Activated naive CD4-positive, alpha-beta T cell treated with anti-CD3 and anti-CD28 coated beads for 36 hours (primary cell): ENCODE measurements around the gene KERA. TPM values are rescaled to one million over a fixed set of nuclear protein-coding genes. Genes with fewer than 3 reads are reported as not detected.

Experiments used
- CTCF ChIA-PET: fragments of 350-600 bp; sonication (Branson Sonifier 250); formaldehyde crosslinking; loops from one replicate; lab custom pipeline; 2021; ENCODE audit warnings: antibody characterized with exemption; lab: Charles Lee
- DNase-seq: peaks from one replicate; pipeline ENCODE4 v3.0.0-alpha.2; 2020
- H3K27ac Mint-ChIP-seq: one replicate; pipeline ENCODE4 v1.8.0; 2021; ENCODE audit warnings: mild to moderate bottlenecking, mixed read lengths
- H3K27me3 Mint-ChIP-seq: one replicate; pipeline ENCODE4 v1.8.0; 2021; ENCODE audit warnings: low read depth, mixed read lengths
- H3K36me3 Mint-ChIP-seq: one replicate; pipeline ENCODE4 v1.8.0; 2021; ENCODE audit warnings: low read depth, mixed read lengths
- H3K4me1 Mint-ChIP-seq: one replicate; pipeline ENCODE4 v1.8.0; 2021; ENCODE audit warnings: low read depth, mixed read lengths
- H3K4me3 Mint-ChIP-seq: one replicate; pipeline ENCODE4 v1.8.0; 2021; ENCODE audit warnings: mild to moderate bottlenecking, moderate library complexity, mixed read lengths
- H3K9me3 Mint-ChIP-seq: one replicate; pipeline ENCODE4 v1.8.0; 2021; ENCODE audit warnings: mixed read lengths
- intact Hi-C: fragments of 100-400 bp; cut with micrococcal nuclease; formaldehyde crosslinking; loops from one replicate; pipeline ENCODE4 v1.15.1; 2023
- total RNA-seq, 2 experiments: library from RNA; stranded (reverse); gene quantifications; one replicate each; pipeline ENCODE4 v1.2.3, GENCODE V29; 2021

KERA gene
- total RNA-seq, 2 experiments from 2014 or later, result not detected

GRCh38 chr12:91033251-91033650, 24.6 kb downstream of the KERA start:
- no peak overlapping the region for H3K4me3 Mint-ChIP-seq
- H3K36me3 Mint-ChIP-seq, result no peaks in the 10 kb centered on the region
- H3K27me3 Mint-ChIP-seq, result peaks cover 5% of the 10 kb centered on the region
- DNase-seq, result no peak
- H3K4me1 Mint-ChIP-seq, result no peaks in the 10 kb centered on the region
- CTCF ChIA-PET, result no interaction called here
- intact Hi-C loops, result no loop called here
- no peak overlapping the region for H3K27ac Mint-ChIP-seq
- H3K9me3 Mint-ChIP-seq, result no peaks in the 10 kb centered on the region

GRCh38 chr12:91023326-91024004, 34.4 kb downstream of the KERA start:
- H3K36me3 Mint-ChIP-seq, result no peaks in the 10 kb centered on the region

GRCh38 chr12:91021076-91021475, 36.7 kb downstream of the KERA start:
- H3K4me3 Mint-ChIP-seq, result no peak overlapping the region
- no peaks in the 10 kb centered on the region for H3K9me3 Mint-ChIP-seq
- peaks cover 4% of the 10 kb centered on the region for H3K27me3 Mint-ChIP-seq
- no peak for DNase-seq
- H3K36me3 Mint-ChIP-seq, result no peaks in the 10 kb centered on the region
- intact Hi-C loops, result no loop called here
- no peaks in the 10 kb centered on the region for H3K4me1 Mint-ChIP-seq
- CTCF ChIA-PET, result no interaction called here
- no peak overlapping the region for H3K27ac Mint-ChIP-seq

More at GRCh38 chr12:91023326-91024004, 34.4 kb downstream of the KERA start:
- Mint-ChIP-seq H3K27ac (no peak overlapping the region), H3K4me3 (no peak overlapping the region), H3K4me1 (no peaks in the 10 kb centered on the region), H3K27me3 (peaks cover 4% of the 10 kb centered on the region), H3K9me3 (no peaks in the 10 kb centered on the region)
- CTCF ChIA-PET, result no interaction called here
- no peak for DNase-seq
- intact Hi-C loops, result no loop called here

- intact Hi-C loops, result no loop called here
- H3K36me3 Mint-ChIP-seq, result no peaks in the 10 kb centered on the region
- peaks cover 3% of the 10 kb centered on the region for H3K9me3 Mint-ChIP-seq
- peaks cover 7% of the 10 kb centered on the region for H3K27me3 Mint-ChIP-seq
- no peaks in the 10 kb centered on the region for H3K4me1 Mint-ChIP-seq
- H3K27ac Mint-ChIP-seq, result no peak overlapping the region
- CTCF ChIA-PET, result no interaction called here
- DNase-seq, result no peak
- no peak overlapping the region for H3K4me3 Mint-ChIP-seq
These were observed 38.4 kb downstream of the KERA start for GRCh38 chr12:91019455-91019854.

GRCh38 chr12:91017511-91018263, 40.1 kb downstream of the KERA start:
- CTCF ChIA-PET, result no interaction called here
- Mint-ChIP-seq H3K27ac (no peak overlapping the region), H3K4me3 (no peak overlapping the region), H3K9me3 (peaks cover 3% of the 10 kb centered on the region), H3K36me3 (no peaks in the 10 kb centered on the region), H3K4me1 (no peaks in the 10 kb centered on the region), H3K27me3 (peaks cover 8% of the 10 kb centered on the region)
- no peak for DNase-seq
- intact Hi-C loops, result no loop called here

- no peaks in the 10 kb centered on the region for H3K4me1 Mint-ChIP-seq
- H3K27ac Mint-ChIP-seq, result no peak overlapping the region
- CTCF ChIA-PET, result no interaction called here
- DNase-seq, result no peak
- no peaks in the 10 kb centered on the region for H3K36me3 Mint-ChIP-seq
- peaks cover 8% of the 10 kb centered on the region for H3K27me3 Mint-ChIP-seq
- no peak overlapping the region for H3K4me3 Mint-ChIP-seq
- peaks cover 3% of the 10 kb centered on the region for H3K9me3 Mint-ChIP-seq
- intact Hi-C loops, result no loop called here
These were observed 40.8 kb downstream of the KERA start for GRCh38 chr12:91017043-91017442.

- H3K36me3 Mint-ChIP-seq, result no peaks in the 10 kb centered on the region
- H3K27ac Mint-ChIP-seq, result no peak overlapping the region
- DNase-seq, result no peak
- peaks cover 12% of the 10 kb centered on the region for H3K27me3 Mint-ChIP-seq
- H3K9me3 Mint-ChIP-seq, result no peaks in the 10 kb centered on the region
- peaks cover 13% of the 10 kb centered on the region for H3K4me1 Mint-ChIP-seq
- H3K4me3 Mint-ChIP-seq, result no peak overlapping the region
- CTCF ChIA-PET, result no interaction called here
- intact Hi-C loops, result no loop called here
These were observed 48.4 kb downstream of the KERA start for GRCh38 chr12:91009319-91009950.

GRCh38 chr12:91007531-91008290, 50.1 kb downstream of the KERA start:
- Mint-ChIP-seq H3K4me1 (peaks cover 13% of the 10 kb centered on the region), H3K9me3 (no peaks in the 10 kb centered on the region), H3K4me3 (no peak overlapping the region), H3K27ac (no peak overlapping the region), H3K36me3 (no peaks in the 10 kb centered on the region), H3K27me3 (peaks cover 9% of the 10 kb centered on the region)
- CTCF ChIA-PET, result no interaction called here
- DNase-seq, result peak; percentile 4
- intact Hi-C loops, result no loop called here

- CTCF ChIA-PET, result no interaction called here
- H3K27ac Mint-ChIP-seq, result no peak within 1 kb of the TSS
- DNase-seq, result no peak
- H3K36me3 Mint-ChIP-seq, result no peaks in the 10 kb centered on the region
- intact Hi-C loops, result no loop called here
- no peaks in the 10 kb centered on the region for H3K9me3 Mint-ChIP-seq
- H3K4me1 Mint-ChIP-seq, result peaks cover 13% of the 10 kb centered on the region
- no peak within 1 kb of the TSS for H3K4me3 Mint-ChIP-seq
- peaks cover 8% of the 10 kb centered on the region for H3K27me3 Mint-ChIP-seq
These were observed 53.0 kb downstream of the KERA start, which contains the start of gene EPYC for GRCh38 chr12:91004872-91005271. Gene EPYC (minus strand): TSS chr12:91004972. CDS start chr12:91002565, 2,407 bp downstream.

- H3K27me3 Mint-ChIP-seq, result peaks cover 8% of the 10 kb centered on the region
These were observed 54.1 kb downstream of the KERA start for GRCh38 chr12:91003737-91004136.

GRCh38 chr12:91001306-91001705, 56.5 kb downstream of the KERA start:
- Mint-ChIP-seq H3K4me1 (no peaks in the 10 kb centered on the region), H3K36me3 (no peaks in the 10 kb centered on the region), H3K9me3 (no peaks in the 10 kb centered on the region), H3K27ac (no peak overlapping the region), H3K27me3 (peaks cover 3% of the 10 kb centered on the region), H3K4me3 (no peak overlapping the region)
- DNase-seq, result no peak
- CTCF ChIA-PET, result no interaction called here
- intact Hi-C loops, result no loop called here

More at GRCh38 chr12:91003737-91004136, 54.1 kb downstream of the KERA start:
- DNase-seq, result no peak
- no peak overlapping the region for H3K27ac Mint-ChIP-seq
- peaks cover 12% of the 10 kb centered on the region for H3K4me1 Mint-ChIP-seq
- no peaks in the 10 kb centered on the region for H3K9me3 Mint-ChIP-seq
- no peaks in the 10 kb centered on the region for H3K36me3 Mint-ChIP-seq
- H3K4me3 Mint-ChIP-seq, result no peak overlapping the region
- intact Hi-C loops, result no loop called here
- CTCF ChIA-PET, result no interaction called here
